ENCODE data around the gene LPP. TPM values are rescaled to one million over a fixed set of nuclear protein-coding genes. Genes with fewer than 3 reads are reported as not detected.

Gene LPP
- total RNA-seq, 3 donors from 2014 or later = 262 to 816 (median 325) TPM

DNA sequence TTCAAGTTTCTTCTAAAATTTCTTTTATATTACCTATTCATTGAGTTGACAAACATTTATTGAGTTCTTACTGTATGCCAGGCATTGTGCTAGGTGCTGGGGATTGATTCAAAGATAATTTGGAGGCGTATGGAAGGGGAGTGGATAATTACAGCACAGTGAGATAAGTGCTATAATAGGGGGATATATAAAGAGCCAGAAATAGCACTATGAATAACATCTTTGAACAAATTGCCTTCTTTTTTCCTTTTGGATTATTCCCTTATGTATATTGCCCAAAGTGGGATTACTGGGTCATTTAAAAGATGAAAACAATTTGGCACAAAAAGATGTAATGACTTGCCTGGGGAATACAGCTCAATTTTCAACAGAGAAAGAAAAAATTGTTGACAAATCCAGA, 64.6 kb downstream of the LPP start:
- intact Hi-C loops (cut with DNase I, micrococcal nuclease) = loop anchor here in 1 of 2 donors (10.0 kb wide), 1 partner anchor 64 kb away; the partner anchor contains the start of gene LPP
- peaks cover 48% of the 10 kb centered on the region for H3K4me1 ChIP-seq (ENCODE audit: low read depth)
- ATAC-seq = no peak

DNA sequence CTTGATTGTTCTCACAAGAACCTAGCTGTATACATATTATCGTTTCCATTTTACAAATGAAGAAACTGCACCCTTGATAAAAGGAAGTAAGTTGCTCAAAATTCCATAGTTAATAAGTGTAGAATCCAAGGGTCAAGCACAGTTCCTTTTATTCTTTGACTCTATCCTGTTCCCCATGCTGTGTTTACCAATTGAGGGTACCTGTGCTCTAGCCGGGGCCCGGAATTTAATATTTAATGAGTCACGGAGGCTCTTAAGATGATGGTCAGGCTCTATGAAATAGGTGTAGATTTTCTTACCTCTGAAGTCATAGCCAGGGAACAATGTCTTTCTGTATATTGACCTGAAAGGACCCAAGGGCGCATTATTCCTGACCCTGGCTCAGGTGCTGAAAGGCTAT, 65.2 kb downstream of the LPP start:
- no peaks in the 10 kb centered on the region for H3K36me3 ChIP-seq (ENCODE audit: low read depth)
- intact Hi-C loops (cut with DNase I, micrococcal nuclease) = loop anchor here in 1 of 2 donors (10.0 kb wide), 1 partner anchor 64 kb away; the partner anchor contains the start of gene LPP
- peak; percentile 57 for ATAC-seq
- TF ChIP-seq, protein P1, sequence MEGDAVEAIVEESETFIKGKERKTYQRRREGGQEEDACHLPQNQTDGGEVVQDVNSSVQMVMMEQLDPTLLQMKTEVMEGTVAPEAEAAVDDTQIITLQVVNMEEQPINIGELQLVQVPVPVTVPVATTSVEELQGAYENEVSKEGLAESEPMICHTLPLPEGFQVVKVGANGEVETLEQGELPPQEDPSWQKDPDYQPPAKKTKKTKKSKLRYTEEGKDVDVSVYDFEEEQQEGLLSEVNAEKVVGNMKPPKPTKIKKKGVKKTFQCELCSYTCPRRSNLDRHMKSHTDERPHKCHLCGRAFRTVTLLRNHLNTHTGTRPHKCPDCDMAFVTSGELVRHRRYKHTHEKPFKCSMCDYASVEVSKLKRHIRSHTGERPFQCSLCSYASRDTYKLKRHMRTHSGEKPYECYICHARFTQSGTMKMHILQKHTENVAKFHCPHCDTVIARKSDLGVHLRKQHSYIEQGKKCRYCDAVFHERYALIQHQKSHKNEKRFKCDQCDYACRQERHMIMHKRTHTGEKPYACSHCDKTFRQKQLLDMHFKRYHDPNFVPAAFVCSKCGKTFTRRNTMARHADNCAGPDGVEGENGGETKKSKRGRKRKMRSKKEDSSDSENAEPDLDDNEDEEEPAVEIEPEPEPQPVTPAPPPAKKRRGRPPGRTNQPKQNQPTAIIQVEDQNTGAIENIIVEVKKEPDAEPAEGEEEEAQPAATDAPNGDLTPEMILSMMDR (IDR thresholded peaks at IDR 0.05) = no peak
- no peaks in the 10 kb centered on the region for H3K9me3 ChIP-seq
- no peak for DNase-seq
- no peak overlapping the region for H3K4me3 ChIP-seq
- H3K4me1 ChIP-seq (ENCODE audit: low read depth) = peaks cover 49% of the 10 kb centered on the region

More for the DNA sequence above, 64.6 kb downstream of the LPP start:
- no peaks in the 10 kb centered on the region for H3K36me3 ChIP-seq (ENCODE audit: low read depth)
- TF ChIP-seq, protein P1 (IDR thresholded peaks at IDR 0.05) = no peak
- no peaks in the 10 kb centered on the region for H3K9me3 ChIP-seq
- no peak overlapping the region for H3K4me3 ChIP-seq
- DNase-seq = no peak

DNA sequence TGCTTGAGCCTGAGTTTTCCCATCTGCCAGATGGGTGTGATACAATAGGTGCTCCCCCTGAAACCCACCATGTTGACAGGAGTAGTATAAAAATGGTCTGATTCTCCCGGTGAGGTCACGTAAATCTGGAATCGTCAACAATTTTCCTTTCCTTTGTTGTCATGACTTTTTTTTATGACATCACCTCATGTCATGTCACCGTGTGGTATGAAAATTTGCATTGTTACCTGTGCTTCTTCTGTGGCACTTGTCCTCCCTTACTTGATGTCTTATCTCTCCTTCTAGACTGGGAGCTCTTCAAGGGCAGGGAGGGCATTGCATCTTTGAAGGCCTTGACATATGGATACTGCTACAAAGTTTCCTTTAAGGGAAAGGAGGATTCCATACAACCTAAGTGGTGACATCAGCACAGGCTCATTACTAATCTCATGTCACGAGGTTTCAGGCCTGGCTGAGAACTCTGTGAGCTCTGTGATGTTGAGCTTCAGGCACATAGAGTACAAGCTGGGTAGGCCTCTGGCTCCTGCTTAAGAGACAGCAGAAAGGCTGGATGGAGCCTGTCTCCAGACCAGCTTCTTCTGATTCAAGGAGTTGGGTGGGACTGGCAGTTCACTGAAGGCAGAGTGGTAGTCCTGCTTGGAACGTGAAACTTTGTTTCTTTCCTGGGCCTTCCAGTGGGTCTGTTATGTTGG, 66.3 kb downstream of the LPP start:
- TF ChIP-seq, protein P1 (IDR thresholded peaks at IDR 0.05) = no peak
- no peak for DNase-seq
- Histone ChIP-seq H3K4me1 (ENCODE audit: low read depth) (peaks cover 49% of the 10 kb centered on the region), H3K9me3 (no peaks in the 10 kb centered on the region), H3K4me3 (no peak overlapping the region), H3K36me3 (ENCODE audit: low read depth) (no peaks in the 10 kb centered on the region)
- ATAC-seq = no peak
- intact Hi-C loops (cut with DNase I, micrococcal nuclease) = no loop called here

DNA sequence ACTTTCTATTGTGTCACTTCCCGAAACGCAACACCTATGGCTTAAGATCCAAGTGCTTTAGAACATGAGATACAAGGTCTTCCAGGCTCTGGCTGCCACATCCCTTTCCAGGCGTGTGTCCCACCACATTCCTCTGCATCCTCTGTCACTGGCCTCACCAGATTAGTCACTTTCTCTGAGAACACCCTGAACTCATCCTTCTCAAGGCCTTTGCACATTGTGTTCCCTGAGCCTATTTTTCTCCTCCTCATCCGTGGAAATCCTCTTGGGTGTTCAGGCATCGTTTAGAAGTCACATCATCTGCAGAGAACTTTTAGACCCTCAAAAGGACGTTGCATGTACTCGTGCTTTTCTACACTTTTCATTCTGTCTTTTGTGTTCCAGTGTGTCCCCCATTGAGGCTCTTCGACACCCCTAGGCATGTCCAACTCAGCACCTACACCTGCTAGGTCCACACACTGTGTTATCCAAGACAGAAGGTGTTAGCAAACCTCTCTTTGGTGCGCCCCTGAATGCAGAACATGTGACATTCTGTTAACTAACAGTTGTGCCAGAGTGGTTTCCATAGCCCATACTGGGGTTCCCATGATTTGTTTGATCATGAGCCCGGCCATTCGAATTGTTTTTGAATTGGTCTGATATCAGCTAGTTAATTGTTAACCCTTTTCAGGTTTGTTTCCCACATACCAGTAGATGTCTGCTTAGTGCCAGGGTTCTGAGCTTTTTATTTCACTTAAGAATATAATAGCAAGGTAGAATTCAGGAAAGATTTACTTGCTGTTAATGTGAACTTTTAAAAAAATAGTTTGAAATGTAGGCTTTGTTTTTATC, 67.2 kb downstream of the LPP start:
- Histone ChIP-seq H3K4me1 (ENCODE audit: low read depth) (peaks cover 48% of the 10 kb centered on the region), H3K36me3 (ENCODE audit: low read depth) (no peaks in the 10 kb centered on the region), H3K9me3 (no peaks in the 10 kb centered on the region), H3K4me3 (no peak overlapping the region)
- DNase-seq (no peak), ATAC-seq (peak; percentile 18)
- intact Hi-C loops (cut with DNase I, micrococcal nuclease) = no loop called here
- TF ChIP-seq, protein P1 (IDR thresholded peaks at IDR 0.05) = no peak

DNA sequence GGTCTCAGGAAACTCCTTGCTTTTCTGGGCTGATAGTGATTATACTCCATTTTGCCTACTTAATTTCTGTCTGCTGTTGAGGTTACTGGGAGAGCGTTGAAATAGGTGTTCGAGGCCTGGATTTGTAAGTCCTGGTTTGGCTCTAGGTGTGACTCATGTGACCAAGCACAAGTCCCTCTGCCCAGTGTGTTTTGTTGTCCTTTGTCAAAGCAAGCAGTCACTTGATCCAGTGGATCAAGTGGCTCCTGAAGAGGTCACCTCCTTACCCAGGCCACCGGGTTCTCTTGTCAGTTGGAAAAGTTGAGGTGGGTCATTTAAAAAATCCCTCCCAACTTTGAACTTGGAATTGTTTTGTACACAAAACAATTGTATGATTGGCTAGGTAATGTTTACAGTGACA, 70.0 kb downstream of the LPP start:
- intact Hi-C loops (cut with DNase I, micrococcal nuclease) = no loop called here
- peaks cover 39% of the 10 kb centered on the region for H3K4me1 ChIP-seq (ENCODE audit: low read depth)

More for the DNA sequence above, 70.0 kb downstream of the LPP start:
- H3K36me3 ChIP-seq (ENCODE audit: low read depth) = no peaks in the 10 kb centered on the region
- no peaks in the 10 kb centered on the region for H3K9me3 ChIP-seq
- TF ChIP-seq, protein P1 (IDR thresholded peaks at IDR 0.05) = no peak
- no peak overlapping the region for H3K4me3 ChIP-seq
- DNase-seq = no peak
- no peak for ATAC-seq
